Stomach (tissue), 9 donors: ENCODE measurements around the gene CAPN5. TPM values are rescaled to one million over a fixed set of nuclear protein-coding genes. Genes with fewer than 3 reads are reported as not detected.

Experiments
- DNase-seq, 2 donors: peaks; one replicate each; pipeline versions ENCODE4 v3.0.0 to v3.0.0-alpha.2; 2013 to 2019
- H3K27ac ChIP-seq, 5 donors: fragments of 200-600 bp in 4 of 5; sonication (generic) in 4 of 5; one replicate each; pipeline ENCODE4 v1.5.1; 2013 to 2019; ENCODE audit warnings: mild to moderate bottlenecking in 1 of 5, moderate library complexity in 1 of 5
- H3K27me3 ChIP-seq, 3 donors: fragments of 200-600 bp; sonication (generic); one replicate each; pipeline ENCODE4 v1.5.1; 2017 to 2019; ENCODE audit warnings: mixed run types in 1 of 3
- H3K36me3 ChIP-seq, 4 donors: fragments of 200-600 bp; sonication (generic); 1 replicate in 3 of 4; 2 replicates in 1 of 4; pipeline ENCODE4 v1.5.1; 2016 to 2019
- H3K4me1 ChIP-seq, 4 donors: fragments of 200-600 bp; sonication (generic); one replicate each; pipeline ENCODE4 v1.5.1; 2016 to 2019
- H3K4me3 ChIP-seq, 4 donors: fragments of 200-600 bp; sonication (generic) in 3 of 4; one replicate each; pipeline ENCODE4 v1.5.1; 2016 to 2019; ENCODE audit warnings: mild to moderate bottlenecking in 1 of 4
- H3K9me3 ChIP-seq, 4 donors: fragments of 200-600 bp; sonication (generic); one replicate each; pipeline ENCODE4 v1.5.1; 2016 to 2019
- CTCF ChIP-seq, 7 experiments: fragments of 450-650 bp in 4 of 7; fragments of 200-600 bp in 3 of 7; sonication (generic) in 3 of 7; IDR thresholded peaks; one replicate each; pipeline ENCODE4 v1.5.1; 2016 to 2019; ENCODE audit warnings: antibody characterized with exemption in 7 of 7, control low read depth in 2 of 7, mild to moderate bottlenecking in 1 of 7
- EP300 ChIP-seq: sonication (generic); formaldehyde crosslinking; IDR thresholded peaks from one replicate; pipeline ENCODE4 v1.6.1; 2017; ENCODE audit warnings: antibody characterized with exemption
- POLR2A ChIP-seq, 4 donors: fragments of 450-650 bp; IDR thresholded peaks; one replicate each; pipeline ENCODE4 v1.6.1; 2016; ENCODE audit warnings: antibody characterized with exemption in 4 of 4, control low read depth in 2 of 4, mild to moderate bottlenecking in 1 of 4, moderate library complexity in 1 of 4
- POLR2AphosphoS5 ChIP-seq, 3 donors: sonication (generic); formaldehyde crosslinking; IDR thresholded peaks; one replicate each; pipeline ENCODE4 v1.6.1; 2016; ENCODE audit warnings: antibody characterized with exemption in 3 of 3
- WGBS, 5 donors: extraction: QIAGEN DNeasy Blood & Tissue Kit in 3 of 5; methylation state at CpG; one replicate each; pipeline versions ENCODE4 v1.1.5 to v1.1.7; 2013 to 2018; 5-methylcytosine and 5-hydroxymethylcytosine counted together
- intact Hi-C: fragments of 100-400 bp; cut with DNase I; formaldehyde crosslinking; loops from one replicate; pipeline ENCODE4 v1.15.1; 2023; ENCODE audit warnings: low total_unique reads
- polyA plus RNA-seq, 3 donors: library from polyadenylated mRNA; stranded (reverse); fragments of 200-250 nt; gene quantifications; one replicate each; pipeline ENCODE4 v1.2.3, GENCODE V29; 2013
- total RNA-seq, 5 donors: library from RNA; depleted of rRNA; stranded (reverse); fragments of >200 nt; gene quantifications; one replicate each; pipeline versions ENCODE4 v1.1.0 to v1.2.3, GENCODE V29; 2014 to 2016
- donor health status: healthy with polysubstance abuse.
- donor health status: Bipolar disorder and iron deficiency.
- donor health status: healthy.

The CAPN5 gene
- total and polyA plus RNA-seq, 8 donors: 10.0 to 110 (median 65.9) TPM

- Histone ChIP-seq H3K4me3 (no peak overlapping the region), H3K9me3 (no peaks in the 10 kb centered on the region), H3K27ac (peak overlapping the region in 2 of 5 donors; percentile 5 to 7), H3K27me3 (peaks cover 0 to 13% (median 0%) of the 10 kb centered on the region in 3 donors), H3K36me3 (no peaks in the 10 kb centered on the region), H3K4me1 (peaks cover 21 to 46% (median 34%) of the 10 kb centered on the region in 4 donors)
- 31 to 47% (median 37%) methylated on average over 8 to 9 of the region's 9 CpGs for WGBS, 5 donors
- peak; percentile 60 to 72 for DNase-seq
- no peak for TF ChIP-seq POLR2A (IDR thresholded peaks at IDR 0.05)
- no peak for TF ChIP-seq EP300
- TF ChIP-seq CTCF (IDR thresholded peaks at IDR 0.05): no peak
- TF ChIP-seq POLR2AphosphoS5 (IDR thresholded peaks at IDR 0.05): no peak
- intact Hi-C loops: no loop called here
These were observed 64.2 kb downstream of the CAPN5 start for GRCh38 chr11:77130763-77131513.

GRCh38 chr11:77131560-77131959, 64.8 kb downstream of the CAPN5 start:
- Histone ChIP-seq H3K9me3 (no peaks in the 10 kb centered on the region), H3K4me1 (peaks cover 19 to 43% (median 34%) of the 10 kb centered on the region in 4 donors), H3K27ac (peak overlapping the region in 2 of 5 donors; percentile 5 to 7), H3K27me3 (peaks cover 0 to 15% (median 0%) of the 10 kb centered on the region in 3 donors), H3K36me3 (no peaks in the 10 kb centered on the region), H3K4me3 (no peak overlapping the region)
- 25 to 67% (median 48%) methylated on average over 4 to 6 of the region's 6 CpGs for WGBS, 5 donors
- intact Hi-C loops: no loop called here
- no peak for TF ChIP-seq EP300
- no peak for TF ChIP-seq CTCF (IDR thresholded peaks at IDR 0.05)
- no peak for TF ChIP-seq POLR2A (IDR thresholded peaks at IDR 0.05)
- no peak for TF ChIP-seq POLR2AphosphoS5 (IDR thresholded peaks at IDR 0.05)
- no peak for DNase-seq

GRCh38 chr11:77135069-77135468, 68.3 kb downstream of the CAPN5 start:
- WGBS, 5 donors: 7 to 19% (median 15%) methylated on average over 2 of the region's 2 CpGs
- peaks cover 0 to 26% (median 7%) of the 10 kb centered on the region in 3 donors for H3K27me3 ChIP-seq
- no peaks in the 10 kb centered on the region for H3K36me3 ChIP-seq
- DNase-seq: no peak
- intact Hi-C loops: no loop called here
- TF ChIP-seq POLR2AphosphoS5 (IDR thresholded peaks at IDR 0.05) (no peak), CTCF (IDR thresholded peaks at IDR 0.05) (no peak), EP300 (no peak), POLR2A (IDR thresholded peaks at IDR 0.05) (no peak)
- H3K4me3 ChIP-seq: no peak overlapping the region
- H3K27ac ChIP-seq: no peak overlapping the region
- H3K4me1 ChIP-seq: peaks cover under 1 to 23% (median 17%) of the 10 kb centered on the region in 4 donors
- no peaks in the 10 kb centered on the region for H3K9me3 ChIP-seq

GRCh38 chr11:77136074-77136473, 69.3 kb downstream of the CAPN5 start:
- Histone ChIP-seq H3K36me3 (no peaks in the 10 kb centered on the region), H3K27me3 (peaks cover 0 to 26% (median 7%) of the 10 kb centered on the region in 3 donors), H3K27ac (no peak overlapping the region), H3K4me1 (peaks cover 10 to 23% (median 13%) of the 10 kb centered on the region in 4 donors), H3K9me3 (no peaks in the 10 kb centered on the region), H3K4me3 (no peak overlapping the region)
- no peak for DNase-seq
- TF ChIP-seq POLR2AphosphoS5 (IDR thresholded peaks at IDR 0.05) (no peak), CTCF (IDR thresholded peaks at IDR 0.05) (no peak), POLR2A (IDR thresholded peaks at IDR 0.05) (no peak), EP300 (no peak)
- intact Hi-C loops: no loop called here
- WGBS, 5 donors: 73 to 79% (median 76%) methylated on average over 8 of the region's 8 CpGs
